Activated CD8-positive, alpha-beta memory T cell treated with anti-CD3 and anti-CD28 coated beads, Interleukin-2, amount 50 U/mL, for 4 hours (primary cell): ENCODE results near the gene GPR155.
"Not testable (repeated sequence)": the region's sequence is repeated elsewhere in the genome, so short reads cannot be mapped to it uniquely, and the experiment has no call there.

Source experiments
- DNase-seq: peaks from one replicate; pipeline ENCODE4 v3.0.0-alpha.2; 2020

Gene GPR155

DNA sequence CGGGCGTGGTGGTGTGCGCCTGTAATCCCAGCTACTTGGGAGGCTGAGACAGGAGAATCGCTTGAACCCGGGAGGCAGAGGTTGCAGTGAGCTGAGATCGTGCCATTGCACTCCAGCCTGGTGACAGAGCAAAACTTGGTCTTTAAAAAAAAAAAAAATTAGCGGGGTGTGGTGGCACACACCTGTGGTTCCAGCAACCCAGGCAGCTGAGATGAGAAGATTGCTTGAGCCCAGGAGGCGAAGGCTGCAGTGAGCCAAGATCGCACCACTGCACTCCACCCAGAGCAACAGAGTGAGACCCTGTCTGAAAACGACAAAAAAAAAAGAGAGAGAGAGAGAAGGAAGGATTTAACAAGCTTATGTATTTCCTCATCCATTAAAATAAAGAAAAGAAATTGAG lies 2.7 kb upstream of the GPR155 start:
- DNase-seq: not testable (repeated sequence)

DNA sequence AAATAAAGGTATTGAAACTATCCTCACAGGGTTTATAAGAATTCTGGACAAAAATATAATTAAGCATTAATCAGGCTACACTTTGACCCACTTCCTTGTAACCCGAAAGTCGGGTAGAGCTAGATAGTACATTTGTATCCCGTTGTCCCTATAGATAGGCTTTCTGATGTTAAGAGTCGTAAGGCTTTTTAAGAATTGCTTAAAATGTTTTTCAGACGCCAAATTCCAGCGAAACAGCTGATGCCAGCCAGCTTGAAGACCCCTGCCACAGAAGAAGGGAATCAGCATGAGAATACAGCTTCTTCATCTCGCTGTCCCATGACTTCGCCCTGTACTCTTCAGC lies 962 bp upstream of the GPR155 start:
- no peak for DNase-seq

DNA sequence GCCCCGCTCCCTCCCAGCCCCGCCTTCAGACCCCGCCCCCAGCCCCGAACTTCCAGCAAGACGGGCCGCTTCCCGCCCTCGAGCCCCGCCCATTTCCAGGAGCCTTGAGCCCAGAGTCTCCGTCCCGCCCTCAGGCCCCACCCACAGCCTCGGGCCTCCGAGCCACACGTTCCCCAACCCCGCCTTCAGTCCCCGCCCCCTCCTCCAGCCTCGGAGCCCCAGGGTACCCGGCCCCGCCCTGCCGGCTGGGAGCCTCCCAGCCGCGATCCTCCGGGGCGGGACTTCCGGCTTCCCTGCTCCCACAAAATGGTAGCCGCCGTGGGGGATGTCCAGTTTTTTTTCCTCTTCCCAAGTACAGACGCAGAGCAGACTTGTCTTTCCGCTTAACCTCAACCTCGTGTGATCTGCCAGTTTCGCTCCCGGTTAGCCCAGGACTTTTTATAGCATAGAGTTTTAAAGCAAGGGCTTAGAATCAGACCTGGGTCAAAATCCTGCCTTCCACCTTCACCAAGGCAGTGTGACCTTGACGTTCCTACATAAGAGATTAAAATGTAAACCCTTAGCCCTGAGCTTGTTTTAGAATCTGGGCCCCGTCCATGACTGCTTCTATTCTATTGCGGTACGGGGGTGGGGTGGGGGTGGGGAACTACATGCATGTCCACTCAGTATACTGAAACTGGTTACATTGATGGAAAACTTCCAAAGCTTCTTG lies 435 bp upstream of the GPR155 start:
- DNase-seq: peak; percentile 99

DNA sequence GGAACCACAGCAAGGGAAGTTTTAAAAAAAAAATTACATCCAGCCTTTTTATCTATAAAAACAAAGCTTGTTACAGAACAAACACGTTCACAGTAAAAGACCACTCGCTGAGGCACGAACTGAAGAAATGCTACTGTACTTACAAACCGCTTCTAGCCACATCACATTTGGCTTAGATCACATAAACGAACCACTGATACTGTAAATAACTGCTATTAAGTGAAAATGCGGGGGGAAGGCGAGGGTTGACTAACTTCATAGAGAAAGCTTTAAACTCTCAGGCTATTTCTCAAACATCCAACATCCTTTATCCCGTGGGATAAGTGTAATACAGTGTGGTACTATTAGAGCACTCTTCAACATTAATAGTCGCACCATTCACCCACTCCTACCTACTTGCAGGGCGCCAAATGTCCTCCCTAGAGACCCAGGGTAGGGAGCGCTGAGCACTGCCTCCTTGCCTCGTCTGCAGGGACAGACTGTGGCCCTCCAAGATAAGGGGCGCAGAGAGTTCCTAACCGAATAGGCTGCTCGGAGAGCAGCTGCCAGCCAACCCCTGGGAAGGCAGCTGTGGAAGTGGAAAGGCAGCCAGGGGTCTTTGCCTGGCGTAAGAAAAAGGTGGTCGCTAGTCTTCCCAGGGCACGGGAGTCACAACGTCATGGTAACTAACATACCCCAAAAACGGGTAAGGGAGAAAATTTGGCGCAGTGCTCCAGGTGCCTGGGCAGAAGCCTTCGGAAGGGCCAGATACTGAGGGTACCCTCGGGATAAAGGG lies 854 bp downstream of the GPR155 start:
- peak; percentile 23 for DNase-seq

DNA sequence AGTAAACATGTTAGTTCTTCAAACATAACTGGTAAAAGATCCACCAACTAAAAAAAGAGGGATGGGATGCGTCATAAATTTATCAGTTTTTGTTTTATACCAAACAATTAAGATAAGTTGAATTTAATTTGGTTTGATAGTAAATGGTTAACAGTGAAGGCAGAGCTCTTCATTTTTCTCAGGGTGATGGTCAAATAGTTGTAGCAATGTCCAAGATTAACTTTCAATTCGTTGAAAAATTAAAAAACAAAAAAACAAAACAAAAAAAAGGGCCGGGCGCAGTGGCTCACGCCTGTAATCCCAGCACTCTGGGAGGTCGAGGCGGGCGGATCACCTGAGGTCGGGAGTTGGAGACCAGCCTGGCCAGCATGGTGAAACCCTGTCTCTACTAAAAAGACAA lies 1.8 kb downstream of the GPR155 start:
- not testable (repeated sequence) for DNase-seq

DNA sequence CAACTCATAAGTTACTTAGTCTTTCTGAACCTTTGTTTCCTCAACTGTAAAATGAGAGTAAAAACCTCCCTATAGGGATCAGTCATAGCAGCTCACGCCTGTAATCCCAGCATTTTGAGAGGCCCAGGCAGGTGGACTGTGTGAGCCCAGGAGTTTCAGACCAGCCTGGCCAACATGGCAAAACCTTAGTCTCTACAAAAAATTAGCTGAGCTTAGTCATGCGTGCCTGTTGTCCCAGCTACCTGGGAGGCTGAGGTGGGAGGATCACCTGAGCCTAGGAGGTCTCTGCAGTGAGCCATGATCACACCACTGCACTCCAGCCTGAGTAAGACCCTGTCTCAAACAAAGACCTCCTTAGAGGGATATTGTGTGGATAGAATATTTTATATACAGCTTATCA lies 2.3 kb downstream of the GPR155 start:
- DNase-seq: no peak

DNA sequence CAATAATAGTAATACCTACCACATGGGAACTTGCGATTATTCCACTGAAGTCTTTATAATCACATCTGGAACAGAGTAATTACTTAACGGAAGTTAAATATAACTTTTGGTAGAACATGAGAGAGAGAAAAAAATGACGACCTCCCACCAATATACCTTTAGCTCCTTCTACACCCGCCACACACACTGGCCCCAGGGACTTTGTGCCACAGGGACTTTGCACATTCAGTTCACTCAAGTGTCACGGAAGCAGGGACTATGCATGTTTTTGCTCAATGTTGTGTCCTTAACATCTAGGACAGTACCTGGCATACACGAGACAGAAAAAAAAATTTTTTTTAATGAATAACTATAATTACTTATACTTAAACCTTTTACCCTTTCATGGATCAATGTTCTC lies 4.0 kb downstream of the GPR155 start:
- DNase-seq: no peak

DNA sequence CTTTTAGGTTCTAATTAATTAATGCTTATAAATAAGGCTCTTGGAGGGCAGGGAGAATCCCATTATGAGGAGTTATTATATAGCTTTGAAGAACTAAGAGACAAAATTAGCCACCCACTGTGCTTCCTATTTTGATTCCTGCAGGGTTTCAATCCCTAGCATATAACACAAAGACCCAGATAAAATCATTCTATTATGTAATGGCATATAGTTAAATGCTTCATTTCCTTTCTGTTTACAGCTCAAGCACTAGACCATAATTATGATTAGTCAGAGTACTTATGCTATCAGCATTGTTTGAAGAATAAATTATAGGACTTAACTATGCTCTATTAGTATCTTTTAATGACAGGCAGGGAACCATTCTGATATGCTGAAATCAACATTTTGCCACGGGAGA lies 9.1 kb downstream of the GPR155 start:
- DNase-seq: no peak

DNA sequence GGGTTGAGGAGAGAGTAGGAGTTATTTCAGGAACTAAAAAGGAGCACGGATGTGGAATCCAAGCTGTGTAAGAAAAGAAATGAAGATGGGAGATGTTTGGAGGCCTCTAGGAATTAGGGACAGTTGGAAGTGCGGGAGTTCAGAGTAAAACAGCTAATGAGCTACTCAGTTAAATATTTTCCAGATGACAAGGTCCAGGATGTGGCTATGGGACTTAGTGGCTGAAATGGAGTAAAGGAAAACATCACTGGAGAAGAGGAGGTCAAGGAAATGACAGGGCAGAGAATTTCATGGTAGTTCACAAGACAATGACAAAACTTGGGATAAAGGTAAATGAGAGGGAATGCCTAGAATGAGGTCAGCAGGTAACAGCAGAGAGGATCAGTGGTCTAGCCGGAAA lies 13.0 kb downstream of the GPR155 start:
- DNase-seq: no peak

DNA sequence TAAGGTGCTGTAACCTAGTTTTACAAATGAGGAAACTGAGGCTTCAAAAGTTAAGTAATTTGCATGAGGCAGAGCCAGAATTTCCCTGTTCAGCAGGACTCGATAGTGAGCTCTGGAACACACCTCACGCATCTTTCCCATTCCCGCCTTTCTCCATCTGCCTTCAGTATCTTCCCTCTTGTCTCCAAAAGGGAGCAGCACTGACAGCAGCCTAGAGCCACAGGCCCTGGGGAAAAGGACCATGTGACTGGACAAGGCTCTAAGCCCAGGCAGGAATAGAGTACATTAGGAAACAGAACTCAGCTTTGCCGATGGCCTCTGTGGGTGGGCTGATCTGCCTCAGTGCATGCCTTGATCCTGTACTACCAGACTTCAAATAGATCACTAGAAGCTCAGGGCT lies 21.5 kb downstream of the GPR155 start:
- DNase-seq: no peak

DNA sequence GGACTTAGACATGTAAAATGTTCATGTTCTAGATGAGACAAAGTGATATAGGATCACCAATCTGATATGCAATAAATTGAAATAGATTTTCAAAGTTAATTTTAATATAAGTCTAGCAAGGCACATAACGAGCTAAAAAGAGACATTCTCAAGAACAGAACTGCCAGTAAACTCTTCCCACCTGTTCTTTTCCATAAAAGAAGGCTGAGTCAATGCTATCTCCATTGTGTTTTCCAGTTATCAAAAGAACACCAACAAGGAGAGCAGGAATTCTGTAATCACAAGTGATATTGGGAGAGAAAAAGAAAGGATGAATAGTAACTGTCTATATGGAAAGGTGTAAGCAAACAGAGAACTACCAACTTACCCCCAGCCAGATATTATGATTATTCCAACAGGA lies 25.6 kb downstream of the GPR155 start:
- DNase-seq: no peak

DNA sequence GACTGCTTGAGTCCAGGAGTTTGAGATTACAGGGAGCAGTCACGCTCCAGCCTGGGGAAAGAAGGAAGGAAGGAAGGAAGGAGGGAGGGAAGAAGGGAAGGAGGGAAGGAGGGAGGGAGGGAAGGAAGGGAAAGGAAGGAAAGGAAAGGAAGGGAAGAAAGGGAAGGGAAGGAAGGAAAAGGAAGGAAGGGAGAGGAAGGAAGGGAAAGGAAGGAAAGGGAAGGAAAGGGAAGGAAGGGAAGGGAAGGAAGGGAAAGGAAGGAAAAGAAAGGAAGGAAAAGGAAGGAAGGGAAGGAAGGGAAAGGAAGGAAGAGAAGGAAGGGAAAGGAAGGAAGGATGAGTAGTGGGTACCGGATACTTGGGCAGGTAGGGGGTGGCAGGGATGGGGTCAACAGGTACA lies 32.3 kb downstream of the GPR155 start:
- DNase-seq: no peak

DNA sequence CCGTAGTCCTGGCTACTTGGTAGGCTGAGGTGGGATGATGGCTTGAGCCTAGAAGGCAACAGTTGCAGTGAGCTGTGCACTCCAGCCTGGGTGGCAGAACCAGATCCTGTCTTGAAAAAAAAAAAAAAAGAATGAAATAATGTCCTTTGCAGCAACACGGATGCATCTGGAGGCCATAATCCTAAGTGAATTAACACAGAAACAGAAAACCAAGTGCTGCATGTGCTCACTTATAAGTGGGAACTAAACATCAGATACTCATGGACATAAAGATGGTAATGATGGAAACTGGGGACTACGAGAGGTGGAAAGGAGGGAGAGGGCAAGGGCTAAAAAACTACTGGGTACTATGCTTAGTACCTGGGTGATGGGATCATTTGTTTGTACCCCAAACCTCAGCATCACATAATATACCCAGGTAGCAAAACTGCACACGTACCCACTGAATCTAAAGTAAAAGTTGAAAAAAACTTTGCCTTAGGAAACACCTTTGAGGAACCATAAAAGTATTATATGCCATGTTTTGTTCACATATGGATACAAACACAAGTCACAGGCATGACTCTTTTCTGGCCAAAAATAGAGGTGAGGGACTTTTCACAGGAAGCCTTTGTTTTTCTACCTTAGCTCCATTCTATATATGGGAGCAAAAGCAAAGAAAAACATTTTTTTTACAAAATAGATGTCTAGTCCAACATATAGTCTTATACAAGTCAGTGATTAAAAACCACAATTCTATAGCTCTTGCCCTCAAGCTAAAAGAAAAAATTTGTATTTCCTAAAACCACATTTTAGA lies 36.6 kb downstream of the GPR155 start:
- DNase-seq: no peak

DNA sequence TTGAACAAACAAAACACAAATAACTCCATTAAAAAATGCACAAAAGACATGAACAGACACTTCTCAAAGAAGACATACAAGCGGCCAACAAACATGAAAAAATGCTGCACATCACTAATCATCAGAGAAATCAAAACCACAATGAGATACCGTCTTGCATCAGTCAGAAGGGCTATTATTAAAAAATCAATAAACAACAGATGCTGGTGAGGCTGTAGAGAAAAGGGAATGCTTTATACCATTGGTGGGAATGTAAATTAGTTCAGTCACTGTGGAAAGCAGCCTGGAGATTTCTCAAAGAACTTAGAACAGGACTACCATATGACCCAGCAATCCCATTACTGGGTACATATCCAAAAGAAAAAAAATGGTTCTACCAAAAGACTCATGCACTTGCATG lies 37.8 kb downstream of the GPR155 start:
- DNase-seq: no peak

DNA sequence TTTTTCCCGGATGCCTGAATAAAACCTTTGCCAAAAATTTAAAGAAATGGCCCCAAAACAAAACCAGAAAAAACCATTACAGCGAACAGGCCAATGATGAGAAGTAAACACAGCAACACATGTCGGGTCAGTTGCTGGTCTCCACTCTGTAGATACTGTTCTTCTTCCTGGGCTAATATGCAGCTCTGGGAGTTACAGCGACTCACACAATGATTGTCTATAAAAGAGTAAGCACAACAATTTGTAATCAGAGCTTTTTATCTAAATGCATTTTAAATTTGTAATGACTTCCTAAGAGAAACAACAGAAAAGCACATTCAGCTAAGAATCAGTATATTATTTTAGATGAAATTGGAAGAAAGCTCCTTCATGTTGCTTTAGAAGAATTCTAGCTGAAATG lies 40.3 kb downstream of the GPR155 start:
- no peak for DNase-seq

DNA sequence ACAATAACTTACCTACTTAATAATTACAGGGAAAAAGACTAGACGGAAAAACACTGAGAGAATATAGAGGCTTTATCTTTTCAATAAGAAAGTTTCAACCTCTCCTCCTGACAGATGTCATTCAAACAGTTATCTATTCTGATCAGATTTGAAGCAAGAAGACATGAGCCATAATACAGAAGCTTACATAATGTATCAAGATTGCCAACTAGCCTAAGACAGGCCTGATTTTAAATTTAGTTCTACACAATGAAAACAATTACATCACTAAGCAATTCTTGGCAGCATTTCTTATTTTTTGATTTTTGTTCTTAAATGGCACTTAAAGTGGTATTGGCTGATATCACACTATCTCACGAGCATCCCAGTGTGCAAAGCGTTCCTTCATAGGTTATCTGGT lies 41.6 kb downstream of the GPR155 start:
- no peak for DNase-seq

DNA sequence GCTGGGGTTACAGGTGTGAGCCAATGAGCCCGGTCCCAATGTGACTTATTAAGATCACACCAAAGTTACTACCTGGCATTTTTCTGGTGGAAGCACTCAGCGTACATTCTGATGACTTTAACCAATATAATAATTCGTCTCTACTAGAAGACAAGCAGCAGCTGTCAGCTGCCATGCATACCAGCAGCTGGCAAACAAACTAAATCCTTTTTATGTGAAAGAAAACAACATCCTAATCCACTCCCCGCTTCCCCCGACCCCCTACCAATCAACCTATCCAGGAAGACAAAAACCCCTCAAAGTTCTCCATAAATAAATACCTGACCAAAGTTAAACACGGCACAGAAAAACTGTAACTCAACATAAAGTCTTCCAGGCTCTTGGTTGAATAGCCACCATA lies 42.1 kb downstream of the GPR155 start:
- no peak for DNase-seq

DNA sequence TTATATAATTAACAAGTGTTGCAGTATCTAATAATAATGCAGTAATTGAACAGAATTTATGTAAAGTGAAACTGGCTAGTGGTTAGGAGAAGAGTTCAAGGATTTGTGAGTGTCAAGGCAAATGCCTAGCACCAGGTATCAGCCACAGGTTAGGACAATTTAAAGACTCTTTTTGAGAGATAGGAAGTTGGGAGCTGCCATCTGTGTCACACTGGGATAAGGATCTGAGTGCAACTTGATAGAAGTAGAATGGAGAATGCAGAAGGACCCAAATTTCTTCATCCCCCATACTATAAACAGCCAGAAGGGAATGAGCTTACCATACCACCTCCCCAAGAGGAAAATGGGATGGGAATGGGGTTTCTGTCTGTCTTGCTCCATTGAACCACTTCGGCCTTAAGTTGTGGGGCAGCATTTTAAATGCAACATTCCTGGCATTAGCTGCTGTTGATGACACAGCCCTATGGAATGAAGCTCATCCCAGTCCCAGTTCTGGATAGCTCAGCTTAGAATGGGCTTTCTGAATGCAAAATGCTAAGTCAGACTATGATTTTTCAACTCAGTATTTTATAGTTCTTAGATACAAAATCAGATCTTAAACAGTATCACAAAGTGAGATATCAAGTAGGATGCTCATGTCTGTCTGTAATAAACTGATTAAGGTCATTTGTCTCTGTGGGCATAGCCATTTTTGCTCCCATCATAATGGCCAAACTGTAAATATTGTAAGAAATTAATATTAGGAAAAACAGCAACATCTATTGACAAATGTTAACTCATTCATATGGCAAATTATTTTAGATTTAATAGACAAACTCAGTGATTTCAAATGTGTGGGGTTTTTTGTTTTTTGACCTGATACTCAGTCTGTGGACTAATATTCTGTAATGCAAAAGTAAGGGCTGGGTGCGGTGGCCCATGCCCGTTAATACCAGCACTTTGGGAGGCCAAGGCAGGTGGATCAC lies 44.0 kb downstream of the GPR155 start:
- DNase-seq: no peak

DNA sequence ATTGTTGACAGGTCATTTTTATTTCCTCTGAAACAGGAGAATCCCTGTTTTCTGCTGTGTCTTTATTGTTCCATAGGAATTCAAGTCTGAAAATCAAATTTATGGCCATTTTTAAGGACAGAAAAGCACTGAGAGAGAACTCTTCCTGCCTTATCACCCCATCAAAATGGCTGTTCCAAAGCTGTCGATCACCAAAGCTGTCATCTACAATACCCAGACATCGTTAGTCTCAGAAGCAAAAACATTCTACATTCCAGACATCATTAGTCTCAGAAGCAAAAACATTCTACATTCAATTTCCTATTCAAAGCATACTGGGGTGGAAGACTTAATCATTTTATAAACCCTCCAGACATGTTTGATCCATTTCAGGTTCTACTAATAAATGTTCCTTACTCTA lies 46.9 kb downstream of the GPR155 start:
- DNase-seq: no peak

DNA sequence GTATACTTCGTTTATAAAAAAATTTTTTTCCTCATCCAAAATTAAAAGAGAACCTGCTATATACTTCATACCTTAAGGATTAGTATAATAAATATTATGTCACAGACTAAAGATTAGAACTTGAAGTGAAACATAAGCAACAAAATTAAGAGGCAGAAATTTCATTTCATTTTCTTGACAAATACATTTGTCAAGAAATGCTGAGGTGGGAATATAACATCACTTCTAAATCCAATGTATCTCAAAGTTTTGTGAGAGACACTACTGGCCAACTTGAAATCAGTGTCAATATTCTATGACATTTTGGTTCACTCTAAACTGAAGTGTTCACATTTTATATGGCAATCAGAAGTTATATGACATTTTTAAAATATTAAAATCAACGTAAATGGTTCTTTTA lies 47.5 kb downstream of the GPR155 start:
- no peak for DNase-seq

DNA sequence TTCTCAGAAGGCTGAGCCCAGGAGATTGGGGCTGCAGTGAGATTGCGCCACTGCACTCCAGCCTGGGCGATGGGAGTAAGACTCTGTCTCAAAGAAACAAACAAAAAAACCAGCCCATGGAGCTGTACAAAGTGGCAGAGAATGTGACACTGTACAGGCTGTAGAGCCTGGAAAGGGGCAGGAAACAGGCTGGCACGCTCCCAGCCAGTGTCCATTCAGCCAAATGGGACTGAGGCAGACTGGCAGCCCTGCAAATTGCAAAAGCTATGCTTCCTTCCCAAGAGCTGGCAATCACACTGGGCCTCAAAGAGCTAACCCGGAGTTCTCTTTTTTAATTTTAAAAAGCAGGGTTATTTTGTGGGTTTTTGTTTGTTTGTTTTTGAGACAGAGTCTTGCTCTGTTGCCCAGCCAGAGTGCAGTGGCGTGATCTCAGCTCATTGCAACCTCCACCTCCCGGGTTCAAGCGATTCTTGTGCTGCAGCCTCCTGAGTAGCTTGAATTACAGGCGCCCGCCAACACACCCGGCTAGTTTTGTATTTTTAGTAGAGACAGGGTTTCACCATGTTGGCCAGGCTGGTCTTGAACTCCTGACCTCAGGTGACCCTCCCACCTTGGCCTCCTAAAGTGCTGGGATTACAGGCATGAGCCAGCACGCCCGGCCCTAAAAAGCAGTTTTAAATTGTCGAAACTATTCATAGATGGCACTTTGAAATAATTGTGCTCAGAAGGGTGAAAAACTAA lies 48.5 kb downstream of the GPR155 start:
- no peak for DNase-seq

DNA sequence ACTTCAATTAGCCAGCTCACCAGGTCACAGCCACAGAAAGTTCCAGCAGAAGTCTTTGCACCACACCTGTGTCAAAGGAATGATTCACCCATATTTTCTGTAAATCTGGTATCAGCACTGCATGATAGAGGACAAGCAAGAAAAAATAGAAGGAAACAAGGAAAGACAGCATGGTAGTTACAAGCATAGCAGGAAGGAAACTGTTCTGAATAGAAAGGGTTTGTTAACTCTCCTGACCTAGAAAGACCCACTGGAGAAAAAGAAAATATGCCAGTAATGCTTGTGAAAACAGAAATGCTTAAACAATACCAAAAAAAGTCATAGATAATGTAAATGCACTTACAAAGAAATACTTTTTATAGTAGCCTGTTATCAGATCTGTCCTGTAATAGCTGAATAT lies 50.5 kb downstream of the GPR155 start:
- DNase-seq: no peak
